ENCODE measurements around the gene ABCC9. TPM values are rescaled to one million over a fixed set of nuclear protein-coding genes. Genes with fewer than 3 reads are reported as not detected.

The ABCC9 gene
- polyA plus RNA-seq, 1 of the 3 experiments (the other 2 are of a cell fraction), result 0.02 TPM

DNA sequence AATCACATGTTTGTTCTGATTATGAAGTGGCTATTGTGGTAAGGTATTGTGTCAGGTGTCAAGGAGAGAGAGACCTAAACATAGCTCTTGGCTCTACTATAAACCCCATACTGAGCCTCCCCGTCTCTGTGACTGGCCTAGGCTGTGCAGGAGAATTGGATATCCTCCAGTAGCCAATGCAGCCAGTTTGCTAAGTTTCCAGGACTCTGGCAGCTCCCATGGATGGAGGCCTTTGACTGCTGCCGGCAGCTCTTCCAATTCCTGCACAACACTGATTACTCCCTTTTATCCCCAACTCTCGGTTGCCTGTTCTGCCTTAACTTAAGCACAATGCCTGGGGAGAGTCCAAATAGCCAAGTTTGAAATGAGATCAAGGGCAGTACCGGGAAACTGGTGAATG, 59.3 kb downstream of the ABCC9 start:
- H2AFZ ChIP-seq (ENCODE audit: low read depth), result no peak overlapping the region
- H3K9me3 ChIP-seq, result no peaks in the 10 kb centered on the region
- no peak for DNase-seq
- no peak overlapping the region for H3K4me3 ChIP-seq (ENCODE audit: low read depth in 2 of 2, low read length in 1 of 2)
- H3K27ac ChIP-seq (ENCODE audit: low read depth in 2 of 2, low read length in 1 of 2), result no peak overlapping the region
- H3K9ac ChIP-seq, result no peak overlapping the region
- ChIA-PET POLR2A (no interaction called here), CTCF (no interaction called here)
- H3F3A ChIP-seq (replicated peaks; ENCODE audit: insufficient read depth), result no peaks in the 10 kb centered on the region
- no peaks in the 10 kb centered on the region for H3K36me3 ChIP-seq (replicated peaks in 1 of 2; ENCODE audit: control insufficient read depth in 1 of 2, insufficient read depth in 2 of 2, low read length in 1 of 2)
- no peaks in the 10 kb centered on the region for H4K20me1 ChIP-seq (ENCODE audit: insufficient read depth)
- H3K27me3 ChIP-seq (ENCODE audit: insufficient read depth), result no peaks in the 10 kb centered on the region
- no peaks in the 10 kb centered on the region for H3K9me2 ChIP-seq
- WGBS (ENCODE audit: low lambda C conversion rate), result 20% methylated on average over 4 of the region's 4 CpGs
- no peaks in the 10 kb centered on the region for H3K79me2 ChIP-seq (ENCODE audit: insufficient read depth)
- H3K4me2 ChIP-seq, result no peak overlapping the region
- TF ChIP-seq MEF2A (IDR thresholded peaks at IDR 0.05; ENCODE audit: borderline replicate concordance, low read depth) (no peak), EP300 (IDR thresholded peaks at IDR 0.05; ENCODE audit: borderline replicate concordance in 1 of 2, low read depth in 1 of 2, low read length in 1 of 2) (no peak), FOXJ3 (CRISPR knock-in tag; IDR thresholded peaks at IDR 0.05) (no peak), TAF1 (IDR thresholded peaks at IDR 0.05; ENCODE audit: borderline replicate concordance, low read depth, low read length) (no peak), FOSL2 (IDR thresholded peaks at IDR 0.05; ENCODE audit: borderline replicate concordance, low read depth) (no peak), EZH2phosphoT487 (IDR thresholded peaks at IDR 0.05; ENCODE audit: borderline replicate concordance, low read depth) (no peak), JUND (IDR thresholded peaks at IDR 0.05) (no peak), NRF1 (IDR thresholded peaks at IDR 0.05; ENCODE audit: low read depth, low read length) (no peak)
- TF ChIP-seq, protein P1, sequence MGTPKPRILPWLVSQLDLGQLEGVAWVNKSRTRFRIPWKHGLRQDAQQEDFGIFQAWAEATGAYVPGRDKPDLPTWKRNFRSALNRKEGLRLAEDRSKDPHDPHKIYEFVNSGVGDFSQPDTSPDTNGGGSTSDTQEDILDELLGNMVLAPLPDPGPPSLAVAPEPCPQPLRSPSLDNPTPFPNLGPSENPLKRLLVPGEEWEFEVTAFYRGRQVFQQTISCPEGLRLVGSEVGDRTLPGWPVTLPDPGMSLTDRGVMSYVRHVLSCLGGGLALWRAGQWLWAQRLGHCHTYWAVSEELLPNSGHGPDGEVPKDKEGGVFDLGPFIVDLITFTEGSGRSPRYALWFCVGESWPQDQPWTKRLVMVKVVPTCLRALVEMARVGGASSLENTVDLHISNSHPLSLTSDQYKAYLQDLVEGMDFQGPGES (IDR thresholded peaks at IDR 0.05; ENCODE audit: low read depth, low read length), result no peak
- TF ChIP-seq, protein P2, sequence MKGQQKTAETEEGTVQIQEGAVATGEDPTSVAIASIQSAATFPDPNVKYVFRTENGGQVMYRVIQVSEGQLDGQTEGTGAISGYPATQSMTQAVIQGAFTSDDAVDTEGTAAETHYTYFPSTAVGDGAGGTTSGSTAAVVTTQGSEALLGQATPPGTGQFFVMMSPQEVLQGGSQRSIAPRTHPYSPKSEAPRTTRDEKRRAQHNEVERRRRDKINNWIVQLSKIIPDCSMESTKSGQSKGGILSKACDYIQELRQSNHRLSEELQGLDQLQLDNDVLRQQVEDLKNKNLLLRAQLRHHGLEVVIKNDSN (IDR thresholded peaks at IDR 0.05; ENCODE audit: borderline replicate concordance, low read depth), result no peak
- H3K4me1 ChIP-seq (ENCODE audit: control insufficient read depth in 1 of 2, insufficient read depth in 2 of 2, low read depth in 1 of 2, low read length in 1 of 2), result no peaks in the 10 kb centered on the region

DNA sequence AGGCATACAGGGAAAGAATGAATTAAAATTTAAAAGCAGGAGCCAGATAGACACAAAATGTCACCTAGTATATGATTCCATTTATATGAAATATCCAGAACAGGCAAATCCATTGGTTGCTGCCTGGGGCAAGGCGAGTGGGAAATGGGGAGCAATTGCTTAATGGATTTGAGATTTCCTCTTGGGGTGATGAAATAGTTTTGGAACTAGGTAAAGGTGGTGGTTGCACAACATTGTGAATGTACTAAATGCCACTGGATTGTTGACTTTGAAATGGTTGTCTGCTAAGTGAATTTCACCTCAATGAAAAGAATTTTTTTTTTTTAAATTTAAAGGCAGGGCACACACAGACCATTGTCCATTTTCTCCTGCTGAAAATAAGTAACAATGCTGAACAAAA, 61.9 kb downstream of the ABCC9 start:
- Histone ChIP-seq H2AFZ (ENCODE audit: low read depth) (no peak overlapping the region), H3K9me3 (no peaks in the 10 kb centered on the region), H3K4me2 (no peak overlapping the region), H3K36me3 (replicated peaks in 1 of 2; ENCODE audit: control insufficient read depth in 1 of 2, insufficient read depth in 2 of 2, low read length in 1 of 2) (no peaks in the 10 kb centered on the region), H3K9ac (no peak overlapping the region), H3K9me2 (no peaks in the 10 kb centered on the region; the same call in 1 of the 2 replicates), H3K4me3 (ENCODE audit: low read depth in 2 of 2, low read length in 1 of 2) (no peak overlapping the region), H3K4me1 (ENCODE audit: control insufficient read depth in 1 of 2, insufficient read depth in 2 of 2, low read depth in 1 of 2, low read length in 1 of 2) (no peaks in the 10 kb centered on the region), H3K79me2 (ENCODE audit: insufficient read depth) (no peaks in the 10 kb centered on the region), H3K27ac (ENCODE audit: low read depth in 2 of 2, low read length in 1 of 2) (no peak overlapping the region), H3F3A (replicated peaks; ENCODE audit: insufficient read depth) (no peaks in the 10 kb centered on the region), H4K20me1 (ENCODE audit: insufficient read depth) (no peaks in the 10 kb centered on the region), H3K27me3 (ENCODE audit: insufficient read depth) (no peaks in the 10 kb centered on the region)
- ChIA-PET POLR2A (no interaction called here), CTCF (no interaction called here)
- DNase-seq, result no peak
- 0% methylated on average over 1 of the region's 1 CpG for WGBS (ENCODE audit: low lambda C conversion rate)
- TF ChIP-seq RXRA (IDR thresholded peaks at IDR 0.05; ENCODE audit: borderline replicate concordance, low read depth), result no peak
- TF ChIP-seq, protein P1 (IDR thresholded peaks at IDR 0.05; ENCODE audit: low read depth, low read length), result no peak
- TF ChIP-seq RFX5 (IDR thresholded peaks at IDR 0.05; ENCODE audit: low read length), result no peak
- no peak for TF ChIP-seq EZH2phosphoT487 (IDR thresholded peaks at IDR 0.05; ENCODE audit: borderline replicate concordance, low read depth)
- TF ChIP-seq GATA2 (CRISPR knock-in tag; IDR thresholded peaks at IDR 0.05), result no peak
- TF ChIP-seq CHD2 (IDR thresholded peaks at IDR 0.05; ENCODE audit: low read length, partially characterized antibody), result no peak
